Keratinocyte (primary cell): ENCODE measurements around the gene DIAPH2. TPM values are rescaled to one million over a fixed set of nuclear protein-coding genes. Genes with fewer than 3 reads are reported as not detected.

Experiments
- DNase-seq: peaks from one replicate; pipeline ENCODE4 v3.0.0-alpha.2; 2011; ENCODE audit warnings: low read depth, missing footprints, low spot score
- FAIRE-seq: peaks from 2 replicates; lab custom pipeline; 2011; peaks lifted over from hg19 to GRCh38; lab: Jason Lieb, UNC
- H2AFZ ChIP-seq: 2 replicates; pipeline ENCODE4 v1.6.0; 2012; ENCODE audit warnings: low read length, control low read depth, inconsistent platforms; ENCODE audit not compliant: control insufficient read depth
- H3K27ac ChIP-seq: 2 replicates; pipeline ENCODE4 v1.5.1; 2011; ENCODE audit warnings: low read length; ENCODE audit not compliant: control insufficient read depth, insufficient read depth
- H3K27me3 ChIP-seq: 3 replicates; pipeline ENCODE4 v1.6.0; 2011; ENCODE audit warnings: low read length; ENCODE audit not compliant: control insufficient read depth, insufficient read depth; ENCODE audit errors: extremely low read depth
- H3K36me3 ChIP-seq, 2 experiments: 2 replicates in 1 of 2; 3 replicates in 1 of 2; pipeline ENCODE4 v1.5.1; 2011; ENCODE audit warnings: low read length in 2 of 2, mild to moderate bottlenecking in 1 of 2; ENCODE audit not compliant: control insufficient read depth in 2 of 2, insufficient read depth in 2 of 2; ENCODE audit errors: extremely low read depth in 1 of 2
- H3K4me1 ChIP-seq: 3 replicates; pipeline ENCODE4 v1.5.1; 2011; ENCODE audit warnings: low read length; ENCODE audit not compliant: control insufficient read depth, insufficient read depth; ENCODE audit errors: extremely low read depth
- H3K4me2 ChIP-seq: 3 replicates; pipeline ENCODE4 v1.6.0; 2011; ENCODE audit warnings: low read depth, low read length; ENCODE audit not compliant: control insufficient read depth, insufficient read depth; ENCODE audit errors: extremely low read depth
- H3K4me3 ChIP-seq, 3 experiments: fragments of 200-600 bp in 1 of 3; sonication (generic) in 1 of 3; 2 replicates in 2 of 3; 3 replicates in 1 of 3; pipeline ENCODE4 v1.5.1; 2011 to 2016; ENCODE audit warnings: low read length in 3 of 3, mild to moderate bottlenecking in 3 of 3, control low read depth in 2 of 3, inconsistent platforms in 1 of 3, low read depth in 1 of 3, mixed read lengths in 1 of 3, mixed run types in 1 of 3, moderate library complexity in 1 of 3; ENCODE audit not compliant: control insufficient read depth in 2 of 3, insufficient read depth in 2 of 3; ENCODE audit errors: extremely low read depth in 1 of 3
- H3K79me2 ChIP-seq: 2 replicates; pipeline ENCODE4 v1.6.0; 2012; ENCODE audit warnings: low read length; ENCODE audit not compliant: control insufficient read depth, insufficient read depth
- H3K9ac ChIP-seq: 3 replicates; pipeline ENCODE4 v1.6.0; 2011; ENCODE audit warnings: low read length; ENCODE audit not compliant: control insufficient read depth, insufficient read depth; ENCODE audit errors: extremely low read depth
- H3K9me1 ChIP-seq: 3 replicates; pipeline ENCODE4 v1.6.0; 2011; ENCODE audit warnings: low read length; ENCODE audit not compliant: control insufficient read depth, insufficient read depth; ENCODE audit errors: extremely low read depth
- H3K9me3 ChIP-seq: 2 replicates; pipeline ENCODE4 v1.5.1; 2012; ENCODE audit warnings: low read depth, low read length; ENCODE audit not compliant: control insufficient read depth
- H4K20me1 ChIP-seq: 3 replicates; pipeline ENCODE4 v1.6.0; 2011; ENCODE audit warnings: low read length; ENCODE audit not compliant: control insufficient read depth, insufficient read depth; ENCODE audit errors: extremely low read depth
- EZH2 ChIP-seq: IDR thresholded peaks from one replicate; pipeline ENCODE4 v1.6.1; 2012; ENCODE audit warnings: inconsistent platforms, mild to moderate bottlenecking, low read length, moderate library complexity
- dilution Hi-C: fragments of 300-500 bp; cut with MboI; formaldehyde crosslinking; loops from one replicate; pipeline ENCODE4 v1.7.0; 2020; ENCODE audit warnings: low sequenced_read_pairs; ENCODE audit not compliant: extremely low pct_ligation_motif_present
- polyA plus RNA-seq, 5 experiments: library from polyadenylated mRNA; depleted of rRNA in 3 of 5; stranded (reverse) in 3 of 5; stranded (forward) in 1 of 5; unstranded in 1 of 5; fragments of >200 nt; gene quantifications; 1 replicate in 1 of 5; 2 replicates in 3 of 5; 3 replicates in 1 of 5; pipeline versions ENCODE4 v1.2.1 to v1.2.3, GENCODE V29; 2011 to 2012; ENCODE audit warnings: missing spikeins in 2 of 5, low read depth in 1 of 5, low replicate concordance in 1 of 5
- TF ChIP-seq, protein P1 (sequence below), 3 experiments: IDR thresholded peaks in 1 of 3; conservative IDR thresholded peaks in 1 of 3; optimal IDR thresholded peaks in 1 of 3; 2 replicates in 2 of 3; 3 replicates in 1 of 3; pipeline versions ENCODE3 to v1.5.1; 2011; ENCODE audit warnings: low read length in 3 of 3, mild to moderate bottlenecking in 3 of 3, moderate library complexity in 2 of 3, control low read depth in 1 of 3, inconsistent platforms in 1 of 3; ENCODE audit not compliant: insufficient read depth in 2 of 3; ENCODE audit errors: extremely low read depth in 1 of 3

Gene DIAPH2
- polyA plus RNA-seq, 1 donor (not counting 4 experiments of a cell fraction or from before 2014, with no cell fraction given): 7.4 TPM

DNA sequence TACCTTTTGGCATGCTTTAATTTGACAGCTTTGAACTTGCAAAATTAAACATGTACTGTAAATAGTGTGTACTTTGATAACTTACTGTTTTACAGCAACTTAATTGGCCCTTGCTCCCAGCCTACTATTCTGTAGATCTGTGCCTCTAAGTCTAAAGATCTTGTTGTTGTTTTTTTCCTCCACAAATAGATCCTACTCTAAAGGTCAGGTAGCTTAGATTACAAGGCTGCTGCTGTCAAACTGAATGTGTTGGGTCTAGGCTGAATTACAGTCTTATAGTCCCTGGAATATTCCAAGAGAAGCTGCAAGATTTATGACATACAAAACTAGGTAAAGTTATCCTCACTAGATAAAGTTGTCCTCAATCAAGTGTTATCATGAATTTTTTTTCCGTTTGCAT, 18.7 kb downstream of the DIAPH2 start:
- H3K79me2 ChIP-seq: no peaks in the 10 kb centered on the region
- dilution Hi-C loops: no loop called here
- FAIRE-seq (no peak), DNase-seq (no peak)
- TF ChIP-seq EZH2: no peak
- TF ChIP-seq, protein P1, sequence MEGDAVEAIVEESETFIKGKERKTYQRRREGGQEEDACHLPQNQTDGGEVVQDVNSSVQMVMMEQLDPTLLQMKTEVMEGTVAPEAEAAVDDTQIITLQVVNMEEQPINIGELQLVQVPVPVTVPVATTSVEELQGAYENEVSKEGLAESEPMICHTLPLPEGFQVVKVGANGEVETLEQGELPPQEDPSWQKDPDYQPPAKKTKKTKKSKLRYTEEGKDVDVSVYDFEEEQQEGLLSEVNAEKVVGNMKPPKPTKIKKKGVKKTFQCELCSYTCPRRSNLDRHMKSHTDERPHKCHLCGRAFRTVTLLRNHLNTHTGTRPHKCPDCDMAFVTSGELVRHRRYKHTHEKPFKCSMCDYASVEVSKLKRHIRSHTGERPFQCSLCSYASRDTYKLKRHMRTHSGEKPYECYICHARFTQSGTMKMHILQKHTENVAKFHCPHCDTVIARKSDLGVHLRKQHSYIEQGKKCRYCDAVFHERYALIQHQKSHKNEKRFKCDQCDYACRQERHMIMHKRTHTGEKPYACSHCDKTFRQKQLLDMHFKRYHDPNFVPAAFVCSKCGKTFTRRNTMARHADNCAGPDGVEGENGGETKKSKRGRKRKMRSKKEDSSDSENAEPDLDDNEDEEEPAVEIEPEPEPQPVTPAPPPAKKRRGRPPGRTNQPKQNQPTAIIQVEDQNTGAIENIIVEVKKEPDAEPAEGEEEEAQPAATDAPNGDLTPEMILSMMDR (optimal IDR thresholded peaks at IDR 0.05 in 1 of 3, IDR thresholded peaks at IDR 0.05 in 1 of 3, conservative IDR thresholded peaks at IDR 0.05 in 1 of 3; ENCODE audit: extremely low read depth in 1 of 3, insufficient read depth in 2 of 3, low read length in 3 of 3): no peak
- no peaks in the 10 kb centered on the region for H3K36me3 ChIP-seq
- H3K4me3 ChIP-seq: no peak overlapping the region
- H3K9ac ChIP-seq: no peak overlapping the region
- no peak overlapping the region for H3K4me2 ChIP-seq
- H3K9me1 ChIP-seq: no peaks in the 10 kb centered on the region
- no peaks in the 10 kb centered on the region for H3K4me1 ChIP-seq
- no peak overlapping the region for H3K27ac ChIP-seq
- no peaks in the 10 kb centered on the region for H3K9me3 ChIP-seq
- H2AFZ ChIP-seq: no peak overlapping the region
- no peaks in the 10 kb centered on the region for H3K27me3 ChIP-seq
- H4K20me1 ChIP-seq: no peaks in the 10 kb centered on the region

GRCh38 chrX:96703816-96704215, 19.2 kb downstream of the DIAPH2 start:
- Histone ChIP-seq H3K9me1 (no peaks in the 10 kb centered on the region), H3K27ac (no peak overlapping the region), H3K36me3 (no peaks in the 10 kb centered on the region), H2AFZ (no peak overlapping the region), H3K27me3 (no peaks in the 10 kb centered on the region), H3K4me3 (no peak overlapping the region), H3K79me2 (no peaks in the 10 kb centered on the region), H3K9me3 (no peaks in the 10 kb centered on the region), H3K4me2 (no peak overlapping the region), H3K4me1 (no peaks in the 10 kb centered on the region), H3K9ac (no peak overlapping the region), H4K20me1 (no peaks in the 10 kb centered on the region)
- FAIRE-seq: no peak
- no peak for DNase-seq
- TF ChIP-seq, protein P1 (optimal IDR thresholded peaks at IDR 0.05 in 1 of 3, IDR thresholded peaks at IDR 0.05 in 1 of 3, conservative IDR thresholded peaks at IDR 0.05 in 1 of 3; ENCODE audit: extremely low read depth in 1 of 3, insufficient read depth in 2 of 3, low read length in 3 of 3): no peak
- TF ChIP-seq EZH2: no peak
- dilution Hi-C loops: no loop called here
